IMR-90 (cell line): ENCODE results near the gene PDE11A. TPM values are rescaled to one million over a fixed set of nuclear protein-coding genes. Genes with fewer than 3 reads are reported as not detected.

ENCODE experiments used
- ATAC-seq: fragments of 200-7000 bp; cut with Tn5 transposase; 2 replicates; pipeline ENCODE4 v1.9.1; 2020; ENCODE audit warnings: low read depth, mild to moderate bottlenecking, moderate library complexity
- BruUV-seq: library from RNA; stranded (reverse); fragments of 400-500 nt; replicated peaks from 2 replicates; lab custom pipeline; 2021; lab: Mats Ljungman, UMichigan
- CTCF ChIA-PET: fragments of 300-600 bp; formaldehyde crosslinking; extraction: SDS; loops from one replicate; lab custom pipeline; 2021; ENCODE audit warnings: antibody characterized with exemption; lab: Yijun Ruan, JAX
- POLR2A ChIA-PET: fragments of 300-600 bp; sonication (Branson Sonifier 250); formaldehyde crosslinking; loops from one replicate; lab custom pipeline; 2022; ENCODE audit warnings: antibody characterized with exemption; ENCODE audit not compliant: unreplicated experiment; lab: Charles Lee
- DNase-seq: peaks from one replicate; pipeline ENCODE4 v3.0.0; 2013
- H2AFZ ChIP-seq: replicated peaks from 2 replicates; pipeline ENCODE3; 2013; ENCODE audit warnings: low read length, mild to moderate bottlenecking; ENCODE audit not compliant: poor library complexity
- H2AK5ac ChIP-seq: 2 replicates; pipeline ENCODE4 v1.6.1; 2013; ENCODE audit warnings: low read depth, low read length, inconsistent platforms
- H2AK9ac ChIP-seq: replicated peaks from 2 replicates; pipeline ENCODE3; 2013; ENCODE audit warnings: mild to moderate bottlenecking, low read depth, low read length, moderate library complexity; ENCODE audit not compliant: poor library complexity
- H2BK120ac ChIP-seq: 2 replicates; pipeline ENCODE4 v1.6.1; 2013; ENCODE audit warnings: low read depth, low read length, inconsistent platforms
- H2BK15ac ChIP-seq: 3 replicates; pipeline ENCODE4 v1.6.1; 2013; ENCODE audit warnings: low read depth, low read length, inconsistent platforms
- H2BK20ac ChIP-seq: 2 replicates; pipeline ENCODE4 v1.6.1; 2013; ENCODE audit warnings: low read depth, mild to moderate bottlenecking, inconsistent platforms, low read length, moderate library complexity
- H2BK5ac ChIP-seq: 2 replicates; pipeline ENCODE4 v1.6.1; 2013; ENCODE audit warnings: mild to moderate bottlenecking, low read depth, low read length, inconsistent platforms; ENCODE audit not compliant: poor library complexity, severe bottlenecking
- H3K14ac ChIP-seq: replicated peaks from 2 replicates; pipeline ENCODE4 v1.6.1; 2013; ENCODE audit warnings: low read depth, low read length, inconsistent platforms
- H3K18ac ChIP-seq: 2 replicates; pipeline ENCODE4 v1.6.1; 2013; ENCODE audit warnings: low read depth, low read length, control low read depth
- H3K23ac ChIP-seq: 2 replicates; pipeline ENCODE4 v1.6.1; 2013; ENCODE audit warnings: low read depth, low read length, inconsistent platforms
- H3K27ac ChIP-seq: 2 replicates; pipeline ENCODE4 v1.5.1; 2013; ENCODE audit warnings: mild to moderate bottlenecking, control low read depth, low read length; ENCODE audit not compliant: insufficient read depth
- H3K27me3 ChIP-seq: 2 replicates; pipeline ENCODE4 v1.6.1; 2013; ENCODE audit warnings: low read length; ENCODE audit not compliant: control insufficient read depth, insufficient read depth
- H3K36me3 ChIP-seq: 2 replicates; pipeline ENCODE4 v1.6.1; 2013; ENCODE audit warnings: low read length, mixed read lengths; ENCODE audit not compliant: control insufficient read depth, insufficient read depth
- H3K4ac ChIP-seq: 2 replicates; pipeline ENCODE4 v1.6.1; 2013; ENCODE audit warnings: low read depth, low read length, inconsistent platforms
- H3K4me1 ChIP-seq: 2 replicates; pipeline ENCODE4 v1.6.1; 2013; ENCODE audit warnings: low read length, mixed read lengths; ENCODE audit not compliant: control insufficient read depth, insufficient read depth
- H3K4me2 ChIP-seq: 2 replicates; pipeline ENCODE4 v1.6.1; 2013; ENCODE audit warnings: low read depth, mild to moderate bottlenecking, control low read depth, low read length, moderate library complexity
- H3K4me3 ChIP-seq: 2 replicates; pipeline ENCODE4 v1.5.1; 2013; ENCODE audit warnings: low read depth, mild to moderate bottlenecking, control low read depth, low read length, moderate library complexity; ENCODE audit not compliant: insufficient read depth
- H3K56ac ChIP-seq: 2 replicates; pipeline ENCODE4 v1.6.1; 2013; ENCODE audit warnings: low read length, inconsistent platforms; ENCODE audit not compliant: insufficient read depth; ENCODE audit errors: extremely low read depth
- H3K79me1 ChIP-seq, 2 experiments: 2 replicates each; pipeline ENCODE4 v1.6.1; 2013; ENCODE audit warnings: low read length in 2 of 2, inconsistent platforms in 1 of 2, low read depth in 1 of 2
- H3K9ac ChIP-seq: 2 replicates; pipeline ENCODE4 v1.6.1; 2013; ENCODE audit warnings: low read depth, low read length, control low read depth
- H3K9me1 ChIP-seq: 2 replicates; pipeline ENCODE4 v1.6.1; 2013; ENCODE audit warnings: low read length, inconsistent platforms; ENCODE audit not compliant: insufficient read depth
- H3K9me3 ChIP-seq: 2 replicates; pipeline ENCODE4 v1.6.1; 2013; ENCODE audit warnings: low read length; ENCODE audit not compliant: control insufficient read depth, insufficient read depth
- H4K20me1 ChIP-seq: 2 replicates; pipeline ENCODE4 v1.6.1; 2013; ENCODE audit warnings: low read length, inconsistent platforms; ENCODE audit not compliant: insufficient read depth
- H4K5ac ChIP-seq: 2 replicates; pipeline ENCODE4 v1.6.1; 2013; ENCODE audit warnings: mild to moderate bottlenecking, low read depth, low read length, control low read depth
- H4K8ac ChIP-seq, 2 experiments: 2 replicates each; pipeline ENCODE4 v1.6.1; 2013; ENCODE audit warnings: low read depth in 2 of 2, low read length in 2 of 2, control low read depth in 1 of 2, inconsistent platforms in 1 of 2
- H4K91ac ChIP-seq: 2 replicates; pipeline ENCODE4 v1.6.1; 2013; ENCODE audit warnings: low read depth, low read length, inconsistent platforms; ENCODE audit not compliant: insufficient read depth
- BHLHE40 ChIP-seq: fragments of 150-350 bp; IDR thresholded peaks from 2 replicates; pipeline ENCODE4 v1.6.1; 2016; ENCODE audit warnings: mild to moderate bottlenecking, low read depth, low read length
- CHD1 ChIP-seq: IDR thresholded peaks from 2 replicates; pipeline ENCODE4 v1.6.1; 2012; ENCODE audit warnings: low read depth, low read length, improper control_type of control experiment
- CTCF ChIP-seq: conservative IDR thresholded peaks from 2 replicates; pipeline ENCODE4 v1.5.1; 2012; ENCODE audit warnings: mild to moderate bottlenecking, low read depth, low read length, improper control_type of control experiment
- ELK1 ChIP-seq: fragments of 150-350 bp; IDR thresholded peaks from 2 replicates; pipeline ENCODE4 v1.6.1; 2016; ENCODE audit warnings: low read depth, mild to moderate bottlenecking, low read length, moderate library complexity, borderline replicate concordance
- FOS ChIP-seq: fragments of 150-350 bp; IDR thresholded peaks from 2 replicates; pipeline ENCODE4 v1.6.1; 2016; ENCODE audit warnings: low read depth, low read length
- MAFK ChIP-seq: IDR thresholded peaks from 2 replicates; pipeline ENCODE4 v1.6.1; 2012; ENCODE audit warnings: low read depth, low read length, improper control_type of control experiment
- NFE2L2 ChIP-seq: fragments of 150-350 bp; IDR thresholded peaks from 2 replicates; pipeline ENCODE4 v1.6.1; 2016; ENCODE audit warnings: low read depth, mild to moderate bottlenecking, low read length
- WGBS, 2 experiments: methylation state at CpG; one replicate each; pipeline versions ENCODE4 v1.1.5 to v1.1.7; 2013; ENCODE audit warnings: missing lambda C conversion rate in 2 of 2; ENCODE audit not compliant: insufficient read length in 1 of 2; ENCODE audit errors: extremely low coverage in 2 of 2; 5-methylcytosine and 5-hydroxymethylcytosine counted together
- dilution Hi-C: fragments of 300-500 bp; cut with HindIII; formaldehyde crosslinking; loops from one replicate; pipeline ENCODE4 v1.14.3; 2018; ENCODE audit warnings: low sequenced_read_pairs; ENCODE audit not compliant: unreplicated experiment
- in situ Hi-C: fragments of 300-500 bp; cut with MboI; formaldehyde crosslinking; loops from 3 replicates; pipeline ENCODE4 v1.14.3; 2019; ENCODE audit warnings: low sequenced_read_pairs, inconsistent platforms, mixed read lengths
- intact Hi-C: fragments of 100-400 bp; cut with micrococcal nuclease; formaldehyde crosslinking; loops from 2 replicates; pipeline ENCODE4 v1.10.0; 2022
- polyA plus RNA-seq, 3 experiments: library from polyadenylated mRNA; depleted of rRNA; stranded (reverse); fragments of >200 nt; gene quantifications; 2 replicates each; pipeline ENCODE4 v1.2.3, GENCODE V29; 2012; ENCODE audit warnings: low replicate concordance in 1 of 3
- total RNA-seq: library from RNA; depleted of rRNA; stranded (reverse); fragments of >200 nt; gene quantifications from 2 replicates; pipeline ENCODE4 v1.2.3, GENCODE V29; 2012

Gene PDE11A
- total and polyA plus RNA-seq, 2 of the 4 experiments (the other 2 are of a cell fraction), result 0.21 to 0.72 TPM

GRCh38 chr2:178069551-178069950 lies 3.0 kb downstream of the PDE11A start:
- Histone ChIP-seq H3K9me3 (no peaks in the 10 kb centered on the region), H4K5ac (no peak overlapping the region), H3K23ac (no peak overlapping the region), H3K18ac (no peak overlapping the region), H3K27ac (no peak overlapping the region), H2BK120ac (no peak overlapping the region), H4K20me1 (no peaks in the 10 kb centered on the region), H3K36me3 (no peaks in the 10 kb centered on the region), H3K4me2 (no peak overlapping the region), H3K14ac (no peak overlapping the region), H3K79me1 (no peaks in the 10 kb centered on the region), H4K8ac (no peak overlapping the region), H4K91ac (no peak overlapping the region), H3K27me3 (peaks cover 4% of the 10 kb centered on the region; the same call in 1 of the 2 replicates), H2AK5ac (no peak overlapping the region), H2BK15ac (no peak overlapping the region), H2BK20ac (no peak overlapping the region), H3K4me1 (no peaks in the 10 kb centered on the region; the same call in 1 of the 2 replicates), H3K4me3 (no peak overlapping the region), H3K9ac (no peak overlapping the region), H2AFZ (no peak overlapping the region), H3K9me1 (no peaks in the 10 kb centered on the region), H3K56ac (no peak overlapping the region), H2BK5ac (no peak overlapping the region), H3K4ac (no peak overlapping the region), H2AK9ac (no peak overlapping the region)
- POLR2A ChIA-PET, result no interaction called here
- ATAC-seq (no peak), DNase-seq (no peak)
- WGBS, 2 experiments, result 33% methylated on average over 1 of the region's 1 CpG; no CpG with 5 or more reads in 1 of the 2 experiments
- no TSS peak for BruUV-seq
- TF ChIP-seq ELK1, result no peak
- no peak for TF ChIP-seq FOS
- TF ChIP-seq BHLHE40, result no peak
- TF ChIP-seq NFE2L2, result no peak
- TF ChIP-seq CHD1, result no peak
- no peak for TF ChIP-seq MAFK
- TF ChIP-seq CTCF, result no peak
- intact Hi-C loops, result no loop called here
- CTCF ChIA-PET, result interaction anchor here (1.0 kb wide), 1 partner anchor 86 kb away, joined by 3 read pairs; no protein-coding TSS in a partner anchor
- in situ Hi-C loops, result no loop called here
- dilution Hi-C loops, result no loop called here
